T-cell (primary cell): ENCODE measurements around the gene ADGRL3. TPM values are rescaled to one million over a fixed set of nuclear protein-coding genes. Genes with fewer than 3 reads are reported as not detected.

Experiments
- ATAC-seq, 4 experiments: fragments of 200-7000 bp in 3 of 4; fragments of 150-1000 bp in 1 of 4; cut with Tn5 transposase; replicated peaks in 1 of 4; 1 replicate in 3 of 4; 2 replicates in 1 of 4; pipeline ENCODE4 v1.10.0; 2021; ENCODE audit warnings: moderate library complexity in 3 of 4, mild to moderate bottlenecking in 2 of 4, moderate number of reproducible peaks in 1 of 4
- CTCF ChIA-PET, 2 donors: fragments of 300-600 bp; sonication (Branson Sonifier 250); formaldehyde crosslinking; loops; one replicate each; lab custom pipeline; 2022; ENCODE audit warnings: antibody characterized with exemption in 2 of 2; lab: Charles Lee
- POLR2A ChIA-PET, 2 donors: fragments of 300-600 bp; sonication (Branson Sonifier 250); formaldehyde crosslinking; loops; one replicate each; lab custom pipeline; 2022; ENCODE audit warnings: antibody characterized with exemption in 2 of 2; lab: Charles Lee
- DNase-seq, 35 experiments: peaks; one replicate each; pipeline versions ENCODE4 v3.0.0 to v3.0.0-alpha.2; 2013 to 2023
- H3K27ac ChIP-seq: one replicate; pipeline ENCODE4 v1.5.1; 2013; ENCODE audit warnings: low read length
- H3K27me3 ChIP-seq, 2 experiments: replicated peaks in 1 of 2; 1 replicate in 1 of 2; 2 replicates in 1 of 2; pipeline versions ENCODE4 v1.6.1 to v1.7.0; 2013; ENCODE audit warnings: low read length in 1 of 2, mixed read lengths in 1 of 2; ENCODE audit not compliant: control insufficient read depth in 2 of 2, insufficient read depth in 2 of 2; ENCODE audit errors: extremely low read depth in 1 of 2
- H3K36me3 ChIP-seq, 2 donors: 1 replicate in 1 of 2; 2 replicates in 1 of 2; pipeline versions ENCODE4 v1.6.1 to v1.7.0; 2013; ENCODE audit warnings: low read length in 1 of 2; ENCODE audit not compliant: control insufficient read depth in 2 of 2, insufficient read depth in 1 of 2; ENCODE audit errors: extremely low read depth in 1 of 2
- H3K4me1 ChIP-seq, 2 experiments: 1 replicate in 1 of 2; 2 replicates in 1 of 2; pipeline versions ENCODE4 v1.6.1 to v1.7.0; 2013; ENCODE audit warnings: low read length in 2 of 2, mixed read lengths in 1 of 2; ENCODE audit not compliant: insufficient read depth in 2 of 2, control insufficient read depth in 1 of 2; ENCODE audit errors: extremely low read depth in 1 of 2
- H3K4me3 ChIP-seq, 2 donors: 1 replicate in 1 of 2; 2 replicates in 1 of 2; pipeline versions ENCODE4 v1.5.1 to v1.7.0; 2013; ENCODE audit warnings: mild to moderate bottlenecking in 2 of 2, low read length in 1 of 2, moderate library complexity in 1 of 2; ENCODE audit not compliant: control insufficient read depth in 1 of 2; ENCODE audit errors: extremely low read depth in 1 of 2
- H3K9me3 ChIP-seq: 2 replicates; pipeline ENCODE4 v1.7.0; 2013
- H3K27ac Mint-ChIP-seq, 2 donors: one replicate each; pipeline ENCODE4 v1.8.0; 2020 to 2021; ENCODE audit warnings: mild to moderate bottlenecking in 2 of 2, mixed read lengths in 2 of 2
- H3K27me3 Mint-ChIP-seq, 2 donors: one replicate each; pipeline ENCODE4 v1.8.0; 2021 to 2022; ENCODE audit warnings: mixed read lengths in 2 of 2
- H3K36me3 Mint-ChIP-seq: one replicate; pipeline ENCODE4 v1.8.0; 2021; ENCODE audit warnings: mixed read lengths
- H3K4me1 Mint-ChIP-seq, 3 donors: one replicate each; pipeline ENCODE4 v1.8.0; 2020 to 2022; ENCODE audit warnings: mixed read lengths in 3 of 3, mild to moderate bottlenecking in 1 of 3
- H3K4me3 Mint-ChIP-seq, 3 donors: one replicate each; pipeline ENCODE4 v1.8.0; 2020 to 2022; ENCODE audit warnings: mild to moderate bottlenecking in 3 of 3, mixed read lengths in 3 of 3, moderate library complexity in 3 of 3
- H3K9me3 Mint-ChIP-seq, 3 donors: one replicate each; pipeline ENCODE4 v1.8.0; 2020 to 2022; ENCODE audit warnings: mixed read lengths in 3 of 3
- WGBS: methylation state at CpG from one replicate; pipeline ENCODE4 v1.1.5; 2013; ENCODE audit warnings: missing lambda C conversion rate; ENCODE audit not compliant: insufficient coverage; 5-methylcytosine and 5-hydroxymethylcytosine counted together
- total RNA-seq, 35 experiments: library from RNA in 6 of 35; stranded (reverse) in 6 of 35; fragments of 120-200 nt in 1 of 35; gene quantifications; one replicate each; pipeline versions ENCODE4 v1.2.1 to v1.2.4 and lab custom pipeline; 2013 to 2026

The ADGRL3 gene
- total RNA-seq, 5 donors from 2014 or later (not counting 1 experiment from before 2014, with no cell fraction given), result 0.09 TPM; not detected in 4

GRCh38 chr4:61590881-61591280, 390.8 kb downstream of the ADGRL3 start:
- DNase-seq (no peak), ATAC-seq (no peak)
- H3K4me3 ChIP-seq, result no peak overlapping the region
- Mint-ChIP-seq H3K4me1 (no peaks in the 10 kb centered on the region), H3K36me3 (no peaks in the 10 kb centered on the region), H3K27me3 (no peaks in the 10 kb centered on the region), H3K27ac (no peak overlapping the region), H3K4me3 (no peak overlapping the region), H3K9me3 (peaks cover 3 to 13% (median 4%) of the 10 kb centered on the region in 3 donors)
- no peaks in the 10 kb centered on the region for H3K36me3 ChIP-seq
- H3K27ac ChIP-seq, result no peak overlapping the region
- 100% methylated on average over 2 of the region's 5 CpGs for WGBS
- ChIA-PET CTCF (no interaction called here), POLR2A (no interaction called here)
- H3K27me3 ChIP-seq, result no peaks in the 10 kb centered on the region
- no peaks in the 10 kb centered on the region for H3K9me3 ChIP-seq
- no peaks in the 10 kb centered on the region for H3K4me1 ChIP-seq

GRCh38 chr4:61596606-61597340, 396.6 kb downstream of the ADGRL3 start:
- Histone ChIP-seq H3K9me3 (no peaks in the 10 kb centered on the region), H3K27me3 (no peaks in the 10 kb centered on the region), H3K4me3 (no peak overlapping the region), H3K36me3 (no peaks in the 10 kb centered on the region), H3K4me1 (no peaks in the 10 kb centered on the region), H3K27ac (no peak overlapping the region)
- H3K36me3 Mint-ChIP-seq, result no peaks in the 10 kb centered on the region
- WGBS, result no CpG with 5 or more reads among the region's 5 CpGs
- no peaks in the 10 kb centered on the region for H3K4me1 Mint-ChIP-seq
- POLR2A ChIA-PET, result no interaction called here
- no peaks in the 10 kb centered on the region for H3K27me3 Mint-ChIP-seq
- no peak overlapping the region for H3K27ac Mint-ChIP-seq
- no peak overlapping the region for H3K4me3 Mint-ChIP-seq
- DNase-seq (no peak), ATAC-seq (no peak)
- CTCF ChIA-PET, result no interaction called here
- H3K9me3 Mint-ChIP-seq, result peaks cover 4 to 27% (median 7%) of the 10 kb centered on the region in 3 donors

- no CpG with 5 or more reads among the region's 3 CpGs for WGBS
- Histone ChIP-seq H3K27ac (no peak overlapping the region), H3K4me1 (no peaks in the 10 kb centered on the region), H3K9me3 (no peaks in the 10 kb centered on the region), H3K27me3 (no peaks in the 10 kb centered on the region), H3K4me3 (no peak overlapping the region), H3K36me3 (no peaks in the 10 kb centered on the region)
- Mint-ChIP-seq H3K9me3 (peaks cover 6 to 21% (median 16%) of the 10 kb centered on the region in 3 donors), H3K27me3 (no peaks in the 10 kb centered on the region), H3K27ac (no peak overlapping the region), H3K36me3 (no peaks in the 10 kb centered on the region), H3K4me1 (no peaks in the 10 kb centered on the region), H3K4me3 (no peak overlapping the region)
- no peak for ATAC-seq
- ChIA-PET POLR2A (no interaction called here), CTCF (no interaction called here)
- DNase-seq, result no peak
These were observed 403.0 kb downstream of the ADGRL3 start for GRCh38 chr4:61603086-61603485.

GRCh38 chr4:61604054-61604453, 403.9 kb downstream of the ADGRL3 start:
- H3K36me3 Mint-ChIP-seq, result no peaks in the 10 kb centered on the region
- no peaks in the 10 kb centered on the region for H3K4me1 ChIP-seq
- WGBS, result 75% methylated on average over 1 of the region's 2 CpGs
- DNase-seq, result no peak
- H3K4me3 Mint-ChIP-seq, result no peak overlapping the region
- H3K27ac ChIP-seq, result no peak overlapping the region
- H3K36me3 ChIP-seq, result no peaks in the 10 kb centered on the region
- ChIA-PET POLR2A (no interaction called here), CTCF (no interaction called here)
- H3K4me1 Mint-ChIP-seq, result no peaks in the 10 kb centered on the region
- no peaks in the 10 kb centered on the region for H3K27me3 ChIP-seq
- peaks cover 6 to 26% (median 14%) of the 10 kb centered on the region in 3 donors for H3K9me3 Mint-ChIP-seq
- H3K27me3 Mint-ChIP-seq, result no peaks in the 10 kb centered on the region
- no peak overlapping the region for H3K27ac Mint-ChIP-seq
- ATAC-seq, result no peak
- H3K4me3 ChIP-seq, result no peak overlapping the region
- H3K9me3 ChIP-seq, result no peaks in the 10 kb centered on the region

- DNase-seq (no peak), ATAC-seq (no peak)
- Histone ChIP-seq H3K27ac (no peak overlapping the region), H3K27me3 (no peaks in the 10 kb centered on the region), H3K36me3 (no peaks in the 10 kb centered on the region), H3K4me1 (no peaks in the 10 kb centered on the region), H3K4me3 (no peak overlapping the region), H3K9me3 (no peaks in the 10 kb centered on the region)
- H3K27me3 Mint-ChIP-seq, result no peaks in the 10 kb centered on the region
- no peaks in the 10 kb centered on the region for H3K36me3 Mint-ChIP-seq
- no peak overlapping the region for H3K4me3 Mint-ChIP-seq
- CTCF ChIA-PET, result interaction anchor here in 1 of 2 donors (0.6 kb wide), 1 partner anchor 934 kb away, joined by 3 read pairs; no protein-coding TSS in a partner anchor
- H3K4me1 Mint-ChIP-seq, result no peaks in the 10 kb centered on the region
- H3K27ac Mint-ChIP-seq, result no peak overlapping the region
- POLR2A ChIA-PET, result no interaction called here
- peaks cover 6 to 29% (median 14%) of the 10 kb centered on the region in 3 donors for H3K9me3 Mint-ChIP-seq
These were observed 405.9 kb downstream of the ADGRL3 start for GRCh38 chr4:61605984-61606383.

- H3K9me3 ChIP-seq, result no peaks in the 10 kb centered on the region
- CTCF ChIA-PET, result no interaction called here
- no peaks in the 10 kb centered on the region for H3K27me3 ChIP-seq
- H3K4me1 Mint-ChIP-seq, result no peaks in the 10 kb centered on the region
- H3K27ac ChIP-seq, result no peak overlapping the region
- H3K27ac Mint-ChIP-seq, result no peak overlapping the region
- DNase-seq (no peak), ATAC-seq (no peak)
- no peak overlapping the region for H3K4me3 Mint-ChIP-seq
- no peak overlapping the region for H3K4me3 ChIP-seq
- no peaks in the 10 kb centered on the region for H3K36me3 Mint-ChIP-seq
- H3K9me3 Mint-ChIP-seq, result peaks cover 9 to 22% (median 17%) of the 10 kb centered on the region in 3 donors
- H3K27me3 Mint-ChIP-seq, result no peaks in the 10 kb centered on the region
- no peaks in the 10 kb centered on the region for H3K36me3 ChIP-seq
- H3K4me1 ChIP-seq, result no peaks in the 10 kb centered on the region
- POLR2A ChIA-PET, result no interaction called here
These were observed 414.1 kb downstream of the ADGRL3 start for GRCh38 chr4:61614231-61614630.
